K562 (cell line): ENCODE data around the gene ZNF77. TPM values are rescaled to one million over a fixed set of nuclear protein-coding genes. Genes with fewer than 3 reads are reported as not detected.

Experiments used
- BHLHE40 ChIP-seq: IDR thresholded peaks from 2 replicates; pipeline ENCODE4 v1.6.1; 2011; ENCODE audit warnings: low read length, improper control_type of control experiment
- CBFA2T2 ChIP-seq: fragments of 450-650 bp; conservative IDR thresholded peaks from 2 replicates; pipeline ENCODE4 v1.6.1; 2017; ENCODE audit warnings: mild to moderate bottlenecking
- DACH1 ChIP-seq: fragments of 450-650 bp; IDR thresholded peaks from 2 replicates; pipeline ENCODE4 v1.6.1; 2018; ENCODE audit not compliant: partially characterized antibody
- FUS ChIP-seq: fragments of 200-400 bp; formaldehyde crosslinking; optimal IDR thresholded peaks from 2 replicates; pipeline ENCODE3; 2017; ENCODE audit warnings: low read depth, low read length
- GABPB2 ChIP-seq: fragments of 250-450 bp; sonication (Bioruptor Pico); conservative IDR thresholded peaks from 2 replicates; pipeline ENCODE4 v1.5.1; 2021; ENCODE audit warnings: mild to moderate bottlenecking
- HDAC2 ChIP-seq: fragments of 450-650 bp; IDR thresholded peaks from 2 replicates; pipeline ENCODE4 v1.6.1; 2016; ENCODE audit warnings: mild to moderate bottlenecking
- JUND ChIP-seq, 2 experiments: IDR thresholded peaks; 2 replicates in 1 of 2; 3 replicates in 1 of 2; pipeline ENCODE4 v1.6.1; 2011; ENCODE audit warnings: borderline replicate concordance in 2 of 2, low read depth in 2 of 2, low read length in 2 of 2, improper control_type of control experiment in 1 of 2, missing biosample characterization in 1 of 2, missing genetic modification characterization in 1 of 2, missing genetic modification reagents in 1 of 2
- KLF16 ChIP-seq: IDR thresholded peaks from 2 replicates; pipeline ENCODE4 v1.6.1; 2016; ENCODE audit warnings: antibody characterized with exemption
- LEF1 ChIP-seq: fragments of 450-650 bp; IDR thresholded peaks from 2 replicates; pipeline ENCODE4 v1.6.1; 2016; ENCODE audit warnings: mild to moderate bottlenecking
- MAX ChIP-seq: sonication (generic); formaldehyde crosslinking; IDR thresholded peaks from 2 replicates; pipeline ENCODE4 v1.9.0; 2022; ENCODE audit warnings: mild to moderate bottlenecking, missing genetic modification reagents
- NBN ChIP-seq: fragments of 450-650 bp; IDR thresholded peaks from 2 replicates; pipeline ENCODE4 v1.6.1; 2016; ENCODE audit warnings: low read depth, mild to moderate bottlenecking
- NFRKB ChIP-seq: fragments of 450-650 bp; IDR thresholded peaks from 2 replicates; pipeline ENCODE4 v1.6.1; 2016; ENCODE audit warnings: low read depth
- NONO ChIP-seq, 2 experiments: fragments of 200-400 bp in 1 of 2; fragments of 450-650 bp in 1 of 2; formaldehyde crosslinking in 1 of 2; IDR thresholded peaks; 2 replicates each; pipeline ENCODE4 v1.6.1; 2017; ENCODE audit warnings: low read depth in 2 of 2, mild to moderate bottlenecking in 2 of 2, moderate library complexity in 2 of 2, low read length in 1 of 2
- NR0B1 ChIP-seq: fragments of 450-650 bp; IDR thresholded peaks from one replicate; pipeline ENCODE4 v1.6.1; 2018; ENCODE audit warnings: mild to moderate bottlenecking, moderate library complexity; ENCODE audit not compliant: partially characterized antibody
- PURB ChIP-seq: sonication (generic); formaldehyde crosslinking; IDR thresholded peaks from 2 replicates; pipeline ENCODE4 v1.9.0; 2021; ENCODE audit warnings: low read depth, mild to moderate bottlenecking, missing genetic modification reagents
- RFX7 ChIP-seq: fragments of 250-450 bp; sonication (Bioruptor Pico); IDR thresholded peaks from 2 replicates; pipeline ENCODE4 v1.5.1; 2021; ENCODE audit warnings: mild to moderate bottlenecking
- SMARCA4 ChIP-seq: fragments of 450-650 bp; IDR thresholded peaks from 2 replicates; pipeline ENCODE4 v1.6.1; 2016
- TARDBP ChIP-seq: fragments of 450-650 bp; IDR thresholded peaks from 2 replicates; pipeline ENCODE4 v1.6.1; 2016
- TBL1XR1 ChIP-seq, 2 experiments: IDR thresholded peaks; 2 replicates each; pipeline ENCODE4 v1.6.1; 2012; ENCODE audit warnings: improper control_type of control experiment in 2 of 2, low read length in 2 of 2, mild to moderate bottlenecking in 1 of 2
- TCF3 ChIP-seq: sonication (generic); formaldehyde crosslinking; IDR thresholded peaks from 2 replicates; pipeline ENCODE4 v1.4.0; 2020; ENCODE audit warnings: mild to moderate bottlenecking, missing genetic modification reagents
- TCF7 ChIP-seq: sonication (generic); IDR thresholded peaks from 2 replicates; pipeline ENCODE4 v1.6.1; 2016; ENCODE audit warnings: antibody characterized with exemption, borderline replicate concordance
- TFE3 ChIP-seq: fragments of 450-650 bp; formaldehyde crosslinking; IDR thresholded peaks from 2 replicates; pipeline ENCODE4 v1.4.0; 2020; ENCODE audit warnings: mild to moderate bottlenecking, mixed read lengths
- ZBTB7A ChIP-seq: IDR thresholded peaks from 2 replicates; pipeline ENCODE4 v1.6.1; 2011; ENCODE audit warnings: low read depth, mild to moderate bottlenecking, low read length, moderate library complexity, borderline replicate concordance; ENCODE audit not compliant: control insufficient read depth
- ZC3H11A ChIP-seq: IDR thresholded peaks from 2 replicates; pipeline ENCODE4 v1.6.1; 2012; ENCODE audit warnings: low read depth, low read length, improper control_type of control experiment
- ZNF511 ChIP-seq: sonication (generic); formaldehyde crosslinking; IDR thresholded peaks from 2 replicates; pipeline ENCODE4 v1.8.0; 2022; ENCODE audit warnings: mild to moderate bottlenecking, missing genetic modification reagents
- ZSCAN29 ChIP-seq: fragments of 450-650 bp; IDR thresholded peaks from 2 replicates; pipeline ENCODE4 v1.6.1; 2017
- polyA plus RNA-seq, 8 experiments: library from polyadenylated mRNA; depleted of rRNA in 4 of 8; stranded (reverse) in 5 of 8; unstranded in 3 of 8; fragments of >200 nt; fragmentation: Nextera tagmentation in 2 of 8; fragmentation: Illumina TruSeq in 1 of 8; extraction: Ambion mirVana in 2 of 8; extraction: Trizol in 1 of 8; gene quantifications; 2 replicates each; pipeline versions ENCODE4 v1.2.1 to v1.2.3, GENCODE V29; 2011 to 2014; ENCODE audit warnings: inconsistent platforms in 1 of 8, missing spikeins in 1 of 8
- total RNA-seq, 7 experiments: library from RNA; depleted of rRNA in 6 of 7; stranded (reverse); fragments of >200 nt in 6 of 7; fragmentation: Illumina TruSeq in 2 of 7; extraction: Trizol in 2 of 7; gene quantifications; 2 replicates each; pipeline versions ENCODE4 v1.2.1 to v1.2.3, GENCODE V29; 2011 to 2021; ENCODE audit warnings: low replicate concordance in 1 of 7
- TF ChIP-seq, protein P1 (sequence below), 2 experiments: fragments of 450-650 bp in 1 of 2; sonication (generic) in 1 of 2; formaldehyde crosslinking in 1 of 2; IDR thresholded peaks in 1 of 2; conservative IDR thresholded peaks in 1 of 2; 2 replicates each; pipeline versions ENCODE4 v1.6.1 to v1.8.1; 2016 to 2023; ENCODE audit warnings: mild to moderate bottlenecking in 2 of 2, moderate library complexity in 2 of 2, inconsistent platforms in 1 of 2, missing genetic modification reagents in 1 of 2

The ZNF77 gene
- total and polyA plus RNA-seq, 9 of the 15 experiments (the other 6 are each of a cell fraction or from before 2014, with no cell fraction given) = 4.3 to 14.5 (median 7.7) TPM

- TF ChIP-seq NONO (IDR thresholded peaks at IDR 0.05; ENCODE audit: low read depth in 2 of 2, low read length in 1 of 2) (no peak), TARDBP (0 out of 2 replicates have a peak, but pooled peaks have one; percentile 22), NBN (no peak), KLF16 (peak; percentile 12; the same call in 1 of the 2 replicates), TCF3 (CRISPR knock-in tag) (peak; percentile 79), NR0B1 (no peak), ZSCAN29 (no peak), ZC3H11A (no peak), TCF7 (no peak), LEF1 (peak; percentile 34; the same call in 1 of the 2 replicates), BHLHE40 (0 out of 2 replicates have a peak, but pooled peaks have one; percentile 14), TBL1XR1 (IDR thresholded peaks at IDR 0.05; ENCODE audit: low read length in 2 of 2) (peak; percentile 27 to 42; a peak in 1 of 4 replicates), SMARCA4 (peak; percentile 72), RFX7 (no peak), CBFA2T2 (peak; percentile 68), FUS (no peak), JUND (IDR thresholded peaks at IDR 0.05; ENCODE audit: borderline replicate concordance, low read depth, low read length) (peak; percentile 32; the same call in 1 of the 2 replicates), JUND (tag; IDR thresholded peaks at IDR 0.05; ENCODE audit: borderline replicate concordance, low read depth, low read length) (no peak), TFE3 (CRISPR knock-in tag) (no peak), ZBTB7A (peak; percentile 6; the same call in 1 of the 2 replicates), NFRKB (no peak), ZNF511 (CRISPR knock-in tag) (no peak), GABPB2 (CRISPR knock-in tag) (no peak), DACH1 (peak; percentile 13), HDAC2 (0 out of 2 replicates have a peak, but pooled peaks have one; percentile 54), MAX (CRISPR knock-in tag) (no peak), PURB (CRISPR knock-in tag) (no peak)
- TF ChIP-seq, protein P1, sequence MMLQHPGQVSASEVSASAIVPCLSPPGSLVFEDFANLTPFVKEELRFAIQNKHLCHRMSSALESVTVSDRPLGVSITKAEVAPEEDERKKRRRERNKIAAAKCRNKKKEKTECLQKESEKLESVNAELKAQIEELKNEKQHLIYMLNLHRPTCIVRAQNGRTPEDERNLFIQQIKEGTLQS (IDR thresholded peaks at IDR 0.05) = no peak
- TF ChIP-seq, protein P1 (CRISPR knock-in tag; conservative IDR thresholded peaks at IDR 0.05) = no peak
Measured at GRCh38 chr19:2977746-2978138, 33.0 kb upstream of the ZNF77 start (continued).
